Hematopoietic multipotent progenitor cell treated with erythropoietin and hydrocortisone succinate and interleukin-3 and kit ligand, for 17 days (in vitro differentiated cells): Measurements from ENCODE around the gene TBXT.

Experiments used
- DNase-seq: peaks from one replicate; pipeline ENCODE4 v3.0.0-alpha.2; 2015; ENCODE audit warnings: low spot score

TBXT gene

DNA sequence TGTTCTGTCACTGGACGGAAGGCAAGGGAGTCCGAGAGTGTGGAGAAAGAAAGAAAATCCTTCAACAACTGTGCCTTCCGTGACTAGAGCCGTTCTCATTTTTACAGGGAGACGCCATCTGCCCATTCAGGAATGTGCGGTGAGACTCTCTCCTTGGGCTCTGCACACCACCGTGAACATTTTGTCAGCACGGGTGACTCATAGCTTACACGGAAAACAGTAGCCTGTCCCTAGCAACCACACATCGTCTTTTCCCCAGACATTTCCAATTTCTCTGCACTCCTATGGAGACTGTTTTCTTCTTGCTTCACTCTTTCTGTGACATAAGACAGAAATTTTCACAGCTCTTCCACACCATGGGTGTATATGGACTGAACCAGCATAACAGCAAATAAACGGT is 55.1 kb downstream of the TBXT start:
- no peak for DNase-seq

- no peak for DNase-seq
Observed at GRCh38 chr6:166109608-166110007, 58.0 kb downstream of the TBXT start.
